ENCODE data around the gene KLHDC7B.

The KLHDC7B gene

GRCh38 chr22:50545522-50546325 lies at the start of gene KLHDC7B:
TSS of gene KLHDC7B (plus strand) at chr22:50545899. CDS start at chr22:50546244, 345 bp downstream.
- DNase-seq = peak; percentile 69

GRCh38 chr22:50497093-50497492 lies 48.6 kb upstream of the KLHDC7B start:
- DNase-seq = no peak

- peak; percentile 46 for DNase-seq
These were observed 47.3 kb upstream of the KLHDC7B start for GRCh38 chr22:50498322-50498890.

GRCh38 chr22:50500452-50500851 lies 45.2 kb upstream of the KLHDC7B start:
- DNase-seq = no peak

GRCh38 chr22:50502096-50502495 lies 43.6 kb upstream of the KLHDC7B start:
- no peak for DNase-seq

GRCh38 chr22:50502628-50503474 lies 42.8 kb upstream of the KLHDC7B start:
- no peak for DNase-seq

- DNase-seq = no peak
These were observed 42.1 kb upstream of the KLHDC7B start for GRCh38 chr22:50503475-50504145.

GRCh38 chr22:50504369-50505211 lies 41.1 kb upstream of the KLHDC7B start:
- no peak for DNase-seq

GRCh38 chr22:50505276-50505775 lies 40.4 kb upstream of the KLHDC7B start:
- DNase-seq = no peak

- DNase-seq = no peak
These were observed 39.7 kb upstream of the KLHDC7B start for GRCh38 chr22:50505776-50506610.

- no peak for DNase-seq
These were observed 38.9 kb upstream of the KLHDC7B start for GRCh38 chr22:50506611-50507420.

GRCh38 chr22:50507421-50507990 lies 38.2 kb upstream of the KLHDC7B start, which contains the start of gene LMF2:
TSS of gene LMF2 (minus strand) at chr22:50507702. CDS start at chr22:50507675, 27 bp downstream.
- no peak for DNase-seq

GRCh38 chr22:50507991-50508884 lies 37.5 kb upstream of the KLHDC7B start, which contains the start of gene NCAPH2:
TSS of gene NCAPH2 (plus strand) at chr22:50508224. CDS start at chr22:50508338, 114 bp downstream.
- peak; percentile 97 for DNase-seq

GRCh38 chr22:50508897-50509296 lies 36.8 kb upstream of the KLHDC7B start:
- no peak for DNase-seq

- DNase-seq = no peak
These were observed 32.5 kb upstream of the KLHDC7B start for GRCh38 chr22:50513175-50513574.

GRCh38 chr22:50516068-50516467 lies 29.6 kb upstream of the KLHDC7B start:
- DNase-seq = no peak

GRCh38 chr22:50516891-50517290 lies 28.8 kb upstream of the KLHDC7B start:
- no peak for DNase-seq

Data from fibroblast of skin of right quadriceps (primary cell).